ENCODE measurements around the gene PGA5. TPM values are rescaled to one million over a fixed set of nuclear protein-coding genes. Genes with fewer than 3 reads are reported as not detected.

The PGA5 gene
- total RNA-seq, 4 donors from 2014 or later, result 0.51 to 11.7 (median 2.4) TPM

DNA sequence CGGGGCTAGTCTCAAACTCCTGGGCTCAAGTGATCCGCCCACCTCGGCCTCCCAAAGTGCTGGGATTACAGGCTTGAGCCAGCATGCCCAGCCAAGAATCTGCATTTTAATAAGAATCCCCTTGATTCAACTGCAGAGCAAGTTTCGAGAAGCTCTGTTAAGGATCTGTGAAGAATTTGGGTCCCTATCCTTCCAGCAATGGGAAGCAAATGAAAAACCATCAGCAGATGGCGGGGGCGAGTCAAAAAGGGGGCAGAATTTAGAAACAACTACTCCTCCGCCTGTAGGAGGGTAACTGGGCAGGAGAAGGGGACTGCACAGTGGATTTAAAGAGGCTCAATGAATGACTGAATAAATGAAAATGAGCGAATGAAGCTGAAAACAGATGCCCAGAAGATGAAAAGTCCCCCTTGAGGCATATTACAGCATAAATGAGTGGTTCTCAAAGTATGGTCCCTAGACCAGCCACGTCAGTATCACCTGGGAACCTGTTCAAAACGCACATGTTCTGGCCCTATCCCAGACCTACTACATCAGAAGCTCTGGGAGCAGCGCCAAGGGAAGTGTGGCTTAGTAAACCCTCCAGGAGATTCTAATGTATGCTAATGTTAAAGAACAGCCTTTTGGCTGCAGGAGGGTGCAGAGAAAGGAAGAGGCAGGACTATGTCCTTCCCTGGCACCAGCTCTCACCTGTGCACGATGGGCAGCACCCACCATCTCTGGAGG is 39.1 kb downstream of the PGA5 start:
- TF ChIP-seq, protein P1, sequence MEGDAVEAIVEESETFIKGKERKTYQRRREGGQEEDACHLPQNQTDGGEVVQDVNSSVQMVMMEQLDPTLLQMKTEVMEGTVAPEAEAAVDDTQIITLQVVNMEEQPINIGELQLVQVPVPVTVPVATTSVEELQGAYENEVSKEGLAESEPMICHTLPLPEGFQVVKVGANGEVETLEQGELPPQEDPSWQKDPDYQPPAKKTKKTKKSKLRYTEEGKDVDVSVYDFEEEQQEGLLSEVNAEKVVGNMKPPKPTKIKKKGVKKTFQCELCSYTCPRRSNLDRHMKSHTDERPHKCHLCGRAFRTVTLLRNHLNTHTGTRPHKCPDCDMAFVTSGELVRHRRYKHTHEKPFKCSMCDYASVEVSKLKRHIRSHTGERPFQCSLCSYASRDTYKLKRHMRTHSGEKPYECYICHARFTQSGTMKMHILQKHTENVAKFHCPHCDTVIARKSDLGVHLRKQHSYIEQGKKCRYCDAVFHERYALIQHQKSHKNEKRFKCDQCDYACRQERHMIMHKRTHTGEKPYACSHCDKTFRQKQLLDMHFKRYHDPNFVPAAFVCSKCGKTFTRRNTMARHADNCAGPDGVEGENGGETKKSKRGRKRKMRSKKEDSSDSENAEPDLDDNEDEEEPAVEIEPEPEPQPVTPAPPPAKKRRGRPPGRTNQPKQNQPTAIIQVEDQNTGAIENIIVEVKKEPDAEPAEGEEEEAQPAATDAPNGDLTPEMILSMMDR (IDR thresholded peaks at IDR 0.05; ENCODE audit: low read depth), result no peak

- TF ChIP-seq, protein P1 (IDR thresholded peaks at IDR 0.05; ENCODE audit: low read depth), result no peak
These were observed 40.1 kb downstream of the PGA5 start for GRCh38 chr11:61280883-61281580.

DNA sequence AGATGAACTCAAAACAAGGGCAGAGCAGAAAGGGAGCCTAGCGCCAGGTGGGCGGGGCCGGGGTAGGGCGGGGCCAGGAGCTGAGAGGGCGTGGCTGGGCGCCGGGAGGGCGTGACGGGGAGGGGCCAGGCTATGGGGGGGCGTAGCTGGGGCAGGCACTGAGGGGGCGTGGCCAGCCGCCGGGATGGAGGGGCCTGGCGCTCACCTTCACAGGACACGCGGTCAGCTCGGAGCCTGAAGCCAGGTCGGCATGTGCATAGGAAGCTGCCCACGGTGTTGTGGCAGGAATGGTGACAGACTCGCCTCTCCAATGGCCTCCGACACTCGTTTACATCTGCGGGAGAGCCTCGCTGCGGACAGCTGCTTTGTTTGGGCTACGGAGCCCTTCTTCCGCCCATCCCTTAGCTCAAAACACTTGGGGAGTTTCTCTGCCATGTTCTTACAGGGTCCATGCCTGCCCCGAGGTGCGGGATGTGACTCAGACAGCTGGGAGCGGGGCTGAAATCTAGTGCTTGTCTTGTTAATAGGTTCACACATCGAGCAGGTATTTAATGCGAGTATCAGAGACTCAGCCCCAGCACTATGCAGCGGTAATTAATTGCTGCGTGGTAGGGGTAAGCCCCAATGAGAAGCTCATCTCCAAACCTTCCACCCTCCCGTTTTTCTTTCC is 40.7 kb downstream of the PGA5 start:
- TF ChIP-seq, protein P1 (IDR thresholded peaks at IDR 0.05; ENCODE audit: low read depth), result no peak

DNA sequence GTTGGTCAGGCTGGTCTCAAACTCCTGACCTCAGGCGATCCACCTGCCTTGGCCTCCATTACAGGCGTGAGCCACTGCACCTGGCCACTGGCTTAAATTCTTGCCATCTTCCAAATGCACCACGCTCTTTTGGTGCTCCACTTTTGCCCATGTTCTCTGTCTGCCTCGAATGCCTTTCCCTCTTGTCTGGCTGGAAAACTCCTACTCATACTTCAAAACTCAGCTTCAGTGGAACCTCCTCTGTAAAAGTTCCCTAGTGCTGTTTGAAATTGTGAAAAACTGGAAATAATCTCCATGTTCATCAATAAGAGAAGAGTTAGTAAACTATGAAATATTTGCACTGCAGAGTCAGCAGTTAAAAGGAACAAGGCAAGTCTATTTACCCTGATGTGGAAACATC is 42.6 kb downstream of the PGA5 start:
- TF ChIP-seq, protein P1 (IDR thresholded peaks at IDR 0.05; ENCODE audit: low read depth), result no peak

- TF ChIP-seq, protein P1 (IDR thresholded peaks at IDR 0.05; ENCODE audit: low read depth), result no peak
These were observed 46.5 kb downstream of the PGA5 start for GRCh38 chr11:61287338-61287977.

GRCh38 chr11:61290905-61291690 is 50.1 kb downstream of the PGA5 start:
- TF ChIP-seq, protein P1 (IDR thresholded peaks at IDR 0.05; ENCODE audit: low read depth), result no peak

Measured in subcutaneous adipose tissue (tissue), 4 donors.